ENCODE results near the gene COL6A6. TPM values are rescaled to one million over a fixed set of nuclear protein-coding genes. Genes with fewer than 3 reads are reported as not detected.

The COL6A6 gene
- total and polyA plus RNA-seq, 9 donors, result 88.7 to 145 (median 112) TPM

- no peaks in the 10 kb centered on the region for H3K27me3 ChIP-seq (ENCODE audit: control insufficient read depth, insufficient read depth, low read length)
- H3K9me3 ChIP-seq (replicated peaks; ENCODE audit: control insufficient read depth, low read depth, low read length), result no peaks in the 10 kb centered on the region
- H3K4me1 ChIP-seq (ENCODE audit: control insufficient read depth, insufficient read depth, low read length), result no peaks in the 10 kb centered on the region
- no peak overlapping the region for H3K27ac ChIP-seq (ENCODE audit: low read length)
- WGBS (ENCODE audit: insufficient coverage), result 88% methylated on average over 10 of the region's 13 CpGs
- peaks cover 12% of the 10 kb centered on the region for H3K36me3 ChIP-seq (ENCODE audit: control insufficient read depth, insufficient read depth, low read length)
- no peak overlapping the region for H3K4me3 ChIP-seq (ENCODE audit: low read length)
- no peak for DNase-seq
Observed at GRCh38 chr3:130565224-130565623, 48.2 kb downstream of the COL6A6 start.

Other genes starting within 250 kb of the COL6A6 start
- 0.09 TPM for gene COL6A5, start 171.5 kb upstream of the COL6A6 start, total RNA-seq
- under 1 TPM; 0.03 to 0.26 (median 0.07) TPM for gene COL6A5, start 171.5 kb upstream of the COL6A6 start, polyA plus RNA-seq (ENCODE audit: insufficient read depth in 1 of 8, insufficient read length in 8 of 8, low replicate concordance in 1 of 8)
- gene PIK3R4, start 229.7 kb downstream of the COL6A6 start, total RNA-seq, result 17.3 TPM
- 10 to 100 TPM; 24.0 to 35.2 (median 28.0) TPM for gene PIK3R4, start 229.7 kb downstream of the COL6A6 start, polyA plus RNA-seq (ENCODE audit: insufficient read depth in 1 of 8, insufficient read length in 8 of 8, low replicate concordance in 1 of 8)